ENCODE data around the gene RETREG1. TPM values are rescaled to one million over a fixed set of nuclear protein-coding genes. Genes with fewer than 3 reads are reported as not detected.
"Not testable (repeated sequence)": the region's sequence is repeated elsewhere in the genome, so short reads cannot be mapped to it uniquely, and the experiment has no call there.

The RETREG1 gene
- total RNA-seq, 1 experiment from 2014 or later = 5.1 TPM

GRCh38 chr5:16480144-16480543, 136.7 kb downstream of the RETREG1 start:
- ChIA-PET POLR2A (ENCODE audit: low non-redundant PET) (interaction anchor here (0.6 kb wide), 1 partner anchor 9 kb away, joined by 6 read pairs; no protein-coding TSS in a partner anchor), CTCF (no interaction called here)
- DNase-seq (ENCODE audit: low spot score) = no peak
- intact Hi-C loops (cut with micrococcal nuclease; ENCODE audit: unreplicated experiment) = loop anchor here (10.0 kb wide), 1 partner anchor 305 kb away; no protein-coding TSS in a partner anchor
- no peaks in the 10 kb centered on the region for H3K27me3 ChIP-seq (replicated peaks; ENCODE audit: insufficient read depth, low read depth, low read length, poor library complexity)
- H3K4me1 ChIP-seq (ENCODE audit: insufficient read depth, low read length, poor library complexity, severe bottlenecking) = no peaks in the 10 kb centered on the region
- H3K27ac ChIP-seq (ENCODE audit: low read depth, low read length, poor library complexity, severe bottlenecking) = no peak overlapping the region
- no TSS peak for BruUV-seq (replicated peaks)
- no peaks in the 10 kb centered on the region for H3K9me3 ChIP-seq (ENCODE audit: low read depth, low read length, poor library complexity, severe bottlenecking)
- no peaks in the 10 kb centered on the region for H3K36me3 ChIP-seq (ENCODE audit: insufficient read depth, low read length, poor library complexity, severe bottlenecking)
- no peak overlapping the region for H3K4me3 ChIP-seq (ENCODE audit: low read depth, low read length, poor library complexity, severe bottlenecking)
- TF ChIP-seq EZH2 (IDR thresholded peaks at IDR 0.05; ENCODE audit: borderline replicate concordance, low read depth, low read length, poor library complexity, severe bottlenecking) (no peak), CTCF (conservative IDR thresholded peaks at IDR 0.05; ENCODE audit: low read depth, low read length) (no peak)

- no peak for TF ChIP-seq CTCF (conservative IDR thresholded peaks at IDR 0.05; ENCODE audit: low read depth, low read length)
Measured at GRCh38 chr5:16477541-16477940, 139.3 kb downstream of the RETREG1 start.

GRCh38 chr5:16476417-16476816, 140.4 kb downstream of the RETREG1 start:
- BruUV-seq (replicated peaks); DNase-seq (ENCODE audit: low spot score); POLR2A ChIA-PET (ENCODE audit: low non-redundant PET): not testable (repeated sequence)

More at GRCh38 chr5:16477541-16477940, 139.3 kb downstream of the RETREG1 start:
- Histone ChIP-seq H3K4me1 (ENCODE audit: insufficient read depth, low read length, poor library complexity, severe bottlenecking) (no peaks in the 10 kb centered on the region), H3K4me3 (ENCODE audit: low read depth, low read length, poor library complexity, severe bottlenecking) (no peak overlapping the region), H3K9me3 (ENCODE audit: low read depth, low read length, poor library complexity, severe bottlenecking) (no peaks in the 10 kb centered on the region), H3K27me3 (replicated peaks; ENCODE audit: insufficient read depth, low read depth, low read length, poor library complexity) (no peaks in the 10 kb centered on the region), H3K27ac (ENCODE audit: low read depth, low read length, poor library complexity, severe bottlenecking) (no peak overlapping the region), H3K36me3 (ENCODE audit: insufficient read depth, low read length, poor library complexity, severe bottlenecking) (no peaks in the 10 kb centered on the region)
- ChIA-PET CTCF (no interaction called here), POLR2A (ENCODE audit: low non-redundant PET) (no interaction called here)
- no TSS peak for BruUV-seq (replicated peaks)
- no peak for DNase-seq (ENCODE audit: low spot score)
- intact Hi-C loops (cut with micrococcal nuclease; ENCODE audit: unreplicated experiment) = no loop called here

GRCh38 chr5:16471387-16471786, 145.4 kb downstream of the RETREG1 start:
- no peak overlapping the region for H3K27ac ChIP-seq (ENCODE audit: low read depth, low read length, poor library complexity, severe bottlenecking)
- H3K9me3 ChIP-seq (ENCODE audit: low read depth, low read length, poor library complexity, severe bottlenecking) = no peaks in the 10 kb centered on the region
- POLR2A ChIA-PET (ENCODE audit: low non-redundant PET) = interaction anchor here (0.6 kb wide), 1 partner anchor 9 kb away, joined by 6 read pairs; no protein-coding TSS in a partner anchor
- no peak for DNase-seq (ENCODE audit: low spot score)
- H3K36me3 ChIP-seq (ENCODE audit: insufficient read depth, low read length, poor library complexity, severe bottlenecking) = no peaks in the 10 kb centered on the region
- CTCF ChIA-PET = no interaction called here
- no peak for TF ChIP-seq EZH2 (IDR thresholded peaks at IDR 0.05; ENCODE audit: borderline replicate concordance, low read depth, low read length, poor library complexity, severe bottlenecking)
- no peak for TF ChIP-seq CTCF (conservative IDR thresholded peaks at IDR 0.05; ENCODE audit: low read depth, low read length)
- H3K4me3 ChIP-seq (ENCODE audit: low read depth, low read length, poor library complexity, severe bottlenecking) = no peak overlapping the region
- H3K4me1 ChIP-seq (ENCODE audit: insufficient read depth, low read length, poor library complexity, severe bottlenecking) = peaks cover 14% of the 10 kb centered on the region
- no TSS peak for BruUV-seq (replicated peaks)
- intact Hi-C loops (cut with micrococcal nuclease; ENCODE audit: unreplicated experiment) = no loop called here
- H3K27me3 ChIP-seq (replicated peaks; ENCODE audit: insufficient read depth, low read depth, low read length, poor library complexity) = no peaks in the 10 kb centered on the region

More at GRCh38 chr5:16476417-16476816, 140.4 kb downstream of the RETREG1 start:
- H3K27me3 ChIP-seq (replicated peaks; ENCODE audit: insufficient read depth, low read depth, low read length, poor library complexity); H3K4me3 ChIP-seq (ENCODE audit: low read depth, low read length, poor library complexity, severe bottlenecking); H3K36me3 ChIP-seq (ENCODE audit: insufficient read depth, low read length, poor library complexity, severe bottlenecking); intact Hi-C loops (cut with micrococcal nuclease; ENCODE audit: unreplicated experiment); H3K4me1 ChIP-seq (ENCODE audit: insufficient read depth, low read length, poor library complexity, severe bottlenecking); H3K9me3 ChIP-seq (ENCODE audit: low read depth, low read length, poor library complexity, severe bottlenecking); H3K27ac ChIP-seq (ENCODE audit: low read depth, low read length, poor library complexity, severe bottlenecking): not testable (repeated sequence)
- CTCF ChIA-PET = interaction anchor here (0.6 kb wide), 1 partner anchor 460 kb away, joined by 5 read pairs; the partner anchor contains the start of gene MYO10
